ENCODE data around the gene ANKRA2. TPM values are rescaled to one million over a fixed set of nuclear protein-coding genes. Genes with fewer than 3 reads are reported as not detected.

Gene ANKRA2
- polyA plus RNA-seq, 1 of the 3 experiments (the other 2 are of a cell fraction) = 14.5 TPM

DNA sequence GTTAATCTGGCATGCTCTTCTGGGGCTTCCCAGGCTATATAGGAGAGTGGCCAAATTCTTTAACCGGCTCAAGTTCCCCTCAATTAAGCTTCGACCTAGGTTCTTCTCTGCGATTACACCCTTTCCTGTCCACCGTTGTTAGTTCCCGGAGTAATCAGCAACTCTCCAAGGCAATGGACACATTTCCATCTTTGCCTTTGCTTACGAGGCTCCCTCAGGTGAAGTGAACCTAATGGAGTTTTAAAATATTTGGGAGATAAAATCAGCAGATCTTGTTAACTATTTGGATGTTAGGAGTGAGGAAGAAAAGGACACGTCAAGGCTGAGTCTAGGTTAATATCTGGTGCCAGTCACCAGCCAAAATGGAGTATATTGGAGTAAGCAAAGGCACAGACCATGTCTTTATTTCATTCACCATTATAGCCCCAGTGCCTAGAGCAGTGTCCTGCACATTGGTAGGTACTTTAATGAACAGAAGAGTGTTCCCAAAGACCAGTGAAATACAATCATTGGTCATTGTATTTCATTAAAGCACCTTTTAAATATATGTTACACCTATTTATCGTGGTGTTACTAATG lies 619 bp upstream of the ANKRA2 start:
- no peak for DNase-seq
- 2% methylated on average over 8 of the region's 8 CpGs for WGBS (ENCODE audit: low lambda C conversion rate)
- CTCF ChIA-PET = interaction anchor here (0.6 to 2.4 kb wide), 5 partner anchors 15 to 336 kb away, joined by 3 to 13 read pairs (median 3); no protein-coding TSS in a partner anchor

DNA sequence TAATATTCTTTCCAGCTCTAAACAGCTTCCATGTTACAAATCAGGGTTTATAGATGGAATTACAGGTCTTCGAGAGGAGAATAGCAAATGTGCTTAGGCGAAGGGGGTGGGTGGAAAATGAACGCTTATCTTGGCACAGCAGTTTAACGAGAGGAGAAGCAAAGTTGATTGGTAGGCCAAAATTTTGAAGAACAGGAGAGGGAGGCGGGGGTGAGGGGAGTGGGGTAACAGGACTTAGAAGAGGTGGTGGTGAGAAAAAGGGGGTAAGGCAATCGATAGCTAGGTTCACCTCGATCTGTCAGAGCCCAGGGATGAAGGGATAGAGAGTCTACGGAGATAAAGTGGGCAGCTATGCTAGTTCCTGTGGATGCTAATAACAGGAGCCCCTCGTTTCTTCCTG lies 764 bp downstream of the ANKRA2 start:
- Histone ChIP-seq H3K4me1 (ENCODE audit: control insufficient read depth in 1 of 2, insufficient read depth in 2 of 2, low read depth in 1 of 2, low read length in 1 of 2) (peaks cover 9 to 12% of the 10 kb centered on the region in 2 experiments; a peak in 3 of 4 replicates), H4K20me1 (ENCODE audit: insufficient read depth) (no peaks in the 10 kb centered on the region), H3K36me3 (replicated peaks in 1 of 2; ENCODE audit: control insufficient read depth in 1 of 2, insufficient read depth in 2 of 2, low read length in 1 of 2) (peaks cover 24 to 43% of the 10 kb centered on the region in 2 experiments), H3K27ac (ENCODE audit: low read depth in 2 of 2, low read length in 1 of 2) (peak overlapping the region; percentile 85 to 87), H3K9me2 (no peaks in the 10 kb centered on the region), H3K27me3 (ENCODE audit: insufficient read depth) (no peaks in the 10 kb centered on the region), H3K4me3 (ENCODE audit: low read depth in 2 of 2, low read length in 1 of 2) (peak overlapping the region; percentile 94 to 99), H3F3A (replicated peaks; ENCODE audit: insufficient read depth) (no peaks in the 10 kb centered on the region), H3K79me2 (ENCODE audit: insufficient read depth) (peaks cover 70% of the 10 kb centered on the region), H3K9ac (peak overlapping the region; percentile 90), H3K4me2 (peak overlapping the region; percentile 94), H3K9me3 (no peaks in the 10 kb centered on the region), H2AFZ (ENCODE audit: low read depth) (peak overlapping the region; percentile 92)
- DNase-seq = peak; percentile 22
- ChIA-PET POLR2A (interaction anchor here (0.7 to 1.6 kb wide), 3 partner anchors 8 to 67 kb away, joined by 3 to 6 read pairs (median 6); partner anchors contain the start of gene BTF3), CTCF (interaction anchor here (1.0 to 2.4 kb wide), 4 partner anchors 11 to 228 kb away, joined by 3 to 13 read pairs (median 4); no protein-coding TSS in a partner anchor)
- 2% methylated on average over 9 of the region's 9 CpGs for WGBS (ENCODE audit: low lambda C conversion rate)
- no peak for TF ChIP-seq TEAD4 (IDR thresholded peaks at IDR 0.05; ENCODE audit: borderline replicate concordance, insufficient read depth)
- TF ChIP-seq GABPA (IDR thresholded peaks at IDR 0.05; ENCODE audit: low read depth) = no peak
- no peak for TF ChIP-seq NRF1 (IDR thresholded peaks at IDR 0.05; ENCODE audit: low read depth, low read length)
- no peak for TF ChIP-seq FOSL2 (IDR thresholded peaks at IDR 0.05; ENCODE audit: borderline replicate concordance, low read depth)
- no peak for TF ChIP-seq RAD21 (IDR thresholded peaks at IDR 0.05; ENCODE audit: low read length)
- TF ChIP-seq, protein P1, sequence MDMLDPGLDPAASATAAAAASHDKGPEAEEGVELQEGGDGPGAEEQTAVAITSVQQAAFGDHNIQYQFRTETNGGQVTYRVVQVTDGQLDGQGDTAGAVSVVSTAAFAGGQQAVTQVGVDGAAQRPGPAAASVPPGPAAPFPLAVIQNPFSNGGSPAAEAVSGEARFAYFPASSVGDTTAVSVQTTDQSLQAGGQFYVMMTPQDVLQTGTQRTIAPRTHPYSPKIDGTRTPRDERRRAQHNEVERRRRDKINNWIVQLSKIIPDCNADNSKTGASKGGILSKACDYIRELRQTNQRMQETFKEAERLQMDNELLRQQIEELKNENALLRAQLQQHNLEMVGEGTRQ (IDR thresholded peaks at IDR 0.05; ENCODE audit: borderline replicate concordance, low read depth, low read length) = no peak
- TF ChIP-seq, protein P2, sequence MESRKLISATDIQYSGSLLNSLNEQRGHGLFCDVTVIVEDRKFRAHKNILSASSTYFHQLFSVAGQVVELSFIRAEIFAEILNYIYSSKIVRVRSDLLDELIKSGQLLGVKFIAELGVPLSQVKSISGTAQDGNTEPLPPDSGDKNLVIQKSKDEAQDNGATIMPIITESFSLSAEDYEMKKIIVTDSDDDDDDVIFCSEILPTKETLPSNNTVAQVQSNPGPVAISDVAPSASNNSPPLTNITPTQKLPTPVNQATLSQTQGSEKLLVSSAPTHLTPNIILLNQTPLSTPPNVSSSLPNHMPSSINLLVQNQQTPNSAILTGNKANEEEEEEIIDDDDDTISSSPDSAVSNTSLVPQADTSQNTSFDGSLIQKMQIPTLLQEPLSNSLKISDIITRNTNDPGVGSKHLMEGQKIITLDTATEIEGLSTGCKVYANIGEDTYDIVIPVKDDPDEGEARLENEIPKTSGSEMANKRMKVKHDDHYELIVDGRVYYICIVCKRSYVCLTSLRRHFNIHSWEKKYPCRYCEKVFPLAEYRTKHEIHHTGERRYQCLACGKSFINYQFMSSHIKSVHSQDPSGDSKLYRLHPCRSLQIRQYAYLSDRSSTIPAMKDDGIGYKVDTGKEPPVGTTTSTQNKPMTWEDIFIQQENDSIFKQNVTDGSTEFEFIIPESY (IDR thresholded peaks at IDR 0.05; ENCODE audit: borderline replicate concordance, low read depth) = no peak
- no peak for TF ChIP-seq MEF2A (IDR thresholded peaks at IDR 0.05; ENCODE audit: borderline replicate concordance, low read depth)
- no peak for TF ChIP-seq MXI1 (IDR thresholded peaks at IDR 0.05; ENCODE audit: low read depth, low read length)
- no peak for TF ChIP-seq CHD2 (IDR thresholded peaks at IDR 0.05; ENCODE audit: low read length, partially characterized antibody)

More for the DNA sequence above, 619 bp upstream of the ANKRA2 start:
- POLR2A ChIA-PET = interaction anchor here (1.5 to 1.6 kb wide), 2 partner anchors 10 to 68 kb away, joined by 6 read pairs; partner anchors contain the start of gene BTF3
- no peak for TF ChIP-seq GABPA (IDR thresholded peaks at IDR 0.05; ENCODE audit: low read depth)
- TF ChIP-seq, protein P3, sequence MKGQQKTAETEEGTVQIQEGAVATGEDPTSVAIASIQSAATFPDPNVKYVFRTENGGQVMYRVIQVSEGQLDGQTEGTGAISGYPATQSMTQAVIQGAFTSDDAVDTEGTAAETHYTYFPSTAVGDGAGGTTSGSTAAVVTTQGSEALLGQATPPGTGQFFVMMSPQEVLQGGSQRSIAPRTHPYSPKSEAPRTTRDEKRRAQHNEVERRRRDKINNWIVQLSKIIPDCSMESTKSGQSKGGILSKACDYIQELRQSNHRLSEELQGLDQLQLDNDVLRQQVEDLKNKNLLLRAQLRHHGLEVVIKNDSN (IDR thresholded peaks at IDR 0.05; ENCODE audit: borderline replicate concordance, low read depth) = no peak
- TF ChIP-seq SMC3 (IDR thresholded peaks at IDR 0.05; ENCODE audit: low read depth, low read length) = no peak
- no peak for TF ChIP-seq MXI1 (IDR thresholded peaks at IDR 0.05; ENCODE audit: low read depth, low read length)
- no peak for TF ChIP-seq RAD21 (IDR thresholded peaks at IDR 0.05; ENCODE audit: low read length)
- no peak for TF ChIP-seq MEF2A (IDR thresholded peaks at IDR 0.05; ENCODE audit: borderline replicate concordance, low read depth)
- TF ChIP-seq EZH2phosphoT487 (IDR thresholded peaks at IDR 0.05; ENCODE audit: borderline replicate concordance, low read depth) = no peak
- TF ChIP-seq CHD2 (IDR thresholded peaks at IDR 0.05; ENCODE audit: low read length, partially characterized antibody) = no peak
- TF ChIP-seq POLR2AphosphoS5 (IDR thresholded peaks at IDR 0.05; ENCODE audit: low read depth, low read length) = no peak
- no peak for TF ChIP-seq NFIC (IDR thresholded peaks at IDR 0.05; ENCODE audit: borderline replicate concordance)
- TF ChIP-seq TAF1 (IDR thresholded peaks at IDR 0.05; ENCODE audit: borderline replicate concordance, low read depth, low read length) = no peak
- TF ChIP-seq, protein P4, sequence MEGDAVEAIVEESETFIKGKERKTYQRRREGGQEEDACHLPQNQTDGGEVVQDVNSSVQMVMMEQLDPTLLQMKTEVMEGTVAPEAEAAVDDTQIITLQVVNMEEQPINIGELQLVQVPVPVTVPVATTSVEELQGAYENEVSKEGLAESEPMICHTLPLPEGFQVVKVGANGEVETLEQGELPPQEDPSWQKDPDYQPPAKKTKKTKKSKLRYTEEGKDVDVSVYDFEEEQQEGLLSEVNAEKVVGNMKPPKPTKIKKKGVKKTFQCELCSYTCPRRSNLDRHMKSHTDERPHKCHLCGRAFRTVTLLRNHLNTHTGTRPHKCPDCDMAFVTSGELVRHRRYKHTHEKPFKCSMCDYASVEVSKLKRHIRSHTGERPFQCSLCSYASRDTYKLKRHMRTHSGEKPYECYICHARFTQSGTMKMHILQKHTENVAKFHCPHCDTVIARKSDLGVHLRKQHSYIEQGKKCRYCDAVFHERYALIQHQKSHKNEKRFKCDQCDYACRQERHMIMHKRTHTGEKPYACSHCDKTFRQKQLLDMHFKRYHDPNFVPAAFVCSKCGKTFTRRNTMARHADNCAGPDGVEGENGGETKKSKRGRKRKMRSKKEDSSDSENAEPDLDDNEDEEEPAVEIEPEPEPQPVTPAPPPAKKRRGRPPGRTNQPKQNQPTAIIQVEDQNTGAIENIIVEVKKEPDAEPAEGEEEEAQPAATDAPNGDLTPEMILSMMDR (IDR thresholded peaks at IDR 0.05) = no peak
- no peak for TF ChIP-seq FOXM1 (IDR thresholded peaks at IDR 0.05; ENCODE audit: low read depth)
- TF ChIP-seq EP300 (IDR thresholded peaks at IDR 0.05; ENCODE audit: borderline replicate concordance in 1 of 2, low read depth in 1 of 2, low read length in 1 of 2) = no peak
- TF ChIP-seq YY1 (IDR thresholded peaks at IDR 0.05; ENCODE audit: low read depth) = no peak
- no peak for TF ChIP-seq RXRA (IDR thresholded peaks at IDR 0.05; ENCODE audit: borderline replicate concordance, low read depth)
- TF ChIP-seq JUND (IDR thresholded peaks at IDR 0.05) = no peak
- no peak for TF ChIP-seq RFX5 (IDR thresholded peaks at IDR 0.05; ENCODE audit: low read length)
- TF ChIP-seq FOSL2 (IDR thresholded peaks at IDR 0.05; ENCODE audit: borderline replicate concordance, low read depth) = no peak
- no peak for TF ChIP-seq TCF12 (IDR thresholded peaks at IDR 0.05)
- Histone ChIP-seq H2AFZ (ENCODE audit: low read depth) (peak overlapping the region; percentile 92), H3K79me2 (ENCODE audit: insufficient read depth) (peaks cover 80% of the 10 kb centered on the region), H3F3A (replicated peaks; ENCODE audit: insufficient read depth) (peaks cover 5% of the 10 kb centered on the region), H3K9ac (peak overlapping the region; percentile 90), H4K20me1 (ENCODE audit: insufficient read depth) (no peaks in the 10 kb centered on the region), H3K4me3 (ENCODE audit: low read depth in 2 of 2, low read length in 1 of 2) (peak overlapping the region; percentile 94 to 99), H3K27me3 (ENCODE audit: insufficient read depth) (no peaks in the 10 kb centered on the region), H3K9me3 (no peaks in the 10 kb centered on the region), H3K4me1 (ENCODE audit: control insufficient read depth in 1 of 2, insufficient read depth in 2 of 2, low read depth in 1 of 2, low read length in 1 of 2) (peaks cover 9 to 12% of the 10 kb centered on the region in 2 experiments; a peak in 3 of 4 replicates), H3K4me2 (peak overlapping the region; percentile 94), H3K36me3 (replicated peaks in 1 of 2; ENCODE audit: control insufficient read depth in 1 of 2, insufficient read depth in 2 of 2, low read length in 1 of 2) (peaks cover 30 to 43% of the 10 kb centered on the region in 2 experiments), H3K27ac (ENCODE audit: low read depth in 2 of 2, low read length in 1 of 2) (peak overlapping the region; percentile 85 to 87; a peak in 3 of 4 replicates), H3K9me2 (no peaks in the 10 kb centered on the region)

Data from SK-N-SH (cell line).